ENCODE measurements around the gene SSTR5. TPM values are rescaled to one million over a fixed set of nuclear protein-coding genes. Genes with fewer than 3 reads are reported as not detected.

Gene SSTR5
- total RNA-seq, 1 donor from 2014 or later, result not detected

DNA sequence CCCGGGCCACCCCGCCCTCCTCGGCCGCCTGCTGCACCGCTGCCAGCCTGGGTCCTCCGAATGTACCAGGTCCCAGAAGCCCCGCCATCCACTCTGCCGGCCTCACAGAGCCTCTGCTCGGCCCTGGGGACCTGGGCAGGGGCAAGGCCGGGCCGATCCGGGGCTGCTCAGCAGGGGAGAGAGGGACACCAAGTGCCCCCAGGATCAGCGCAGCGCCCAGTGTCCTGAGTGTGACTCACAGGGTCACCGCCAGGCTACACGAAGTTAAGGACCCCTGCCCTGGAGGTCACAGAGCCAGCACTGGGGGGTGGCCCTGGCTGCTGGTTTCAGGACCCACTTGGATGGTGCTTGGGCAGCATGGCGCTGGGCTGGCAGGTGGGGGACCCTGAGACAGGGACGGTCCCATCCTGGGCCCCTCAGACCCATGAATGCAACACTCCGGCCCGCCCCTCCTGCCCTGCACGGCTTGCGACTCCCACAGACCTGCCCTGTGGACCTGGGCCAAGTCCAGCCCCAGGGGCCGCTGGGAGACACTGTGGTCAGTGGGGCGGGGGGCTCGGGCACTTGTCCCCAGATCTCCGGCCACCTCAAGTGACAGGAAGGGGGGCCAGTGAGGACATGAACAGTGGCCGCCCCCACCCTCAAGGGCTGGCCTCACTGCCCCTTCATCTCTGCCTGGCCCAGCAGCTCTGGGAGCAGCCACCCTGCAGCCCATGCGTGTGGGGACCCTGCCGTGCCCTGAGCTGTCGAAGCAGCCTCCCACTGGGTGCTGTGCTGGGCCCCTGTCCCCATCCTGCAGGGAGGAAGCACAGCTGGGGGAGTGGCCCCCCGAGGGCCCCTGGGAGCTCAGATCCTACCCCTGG, 23.2 kb upstream of the SSTR5 start:
- no peaks in the 10 kb centered on the region for H3K36me3 ChIP-seq
- no peaks in the 10 kb centered on the region for H3K4me1 ChIP-seq
- peaks cover 72% of the 10 kb centered on the region for H3K27me3 ChIP-seq (ENCODE audit: low read depth)
- no peak for ATAC-seq
- no peaks in the 10 kb centered on the region for H3K9me3 ChIP-seq
- TF ChIP-seq, protein P1, sequence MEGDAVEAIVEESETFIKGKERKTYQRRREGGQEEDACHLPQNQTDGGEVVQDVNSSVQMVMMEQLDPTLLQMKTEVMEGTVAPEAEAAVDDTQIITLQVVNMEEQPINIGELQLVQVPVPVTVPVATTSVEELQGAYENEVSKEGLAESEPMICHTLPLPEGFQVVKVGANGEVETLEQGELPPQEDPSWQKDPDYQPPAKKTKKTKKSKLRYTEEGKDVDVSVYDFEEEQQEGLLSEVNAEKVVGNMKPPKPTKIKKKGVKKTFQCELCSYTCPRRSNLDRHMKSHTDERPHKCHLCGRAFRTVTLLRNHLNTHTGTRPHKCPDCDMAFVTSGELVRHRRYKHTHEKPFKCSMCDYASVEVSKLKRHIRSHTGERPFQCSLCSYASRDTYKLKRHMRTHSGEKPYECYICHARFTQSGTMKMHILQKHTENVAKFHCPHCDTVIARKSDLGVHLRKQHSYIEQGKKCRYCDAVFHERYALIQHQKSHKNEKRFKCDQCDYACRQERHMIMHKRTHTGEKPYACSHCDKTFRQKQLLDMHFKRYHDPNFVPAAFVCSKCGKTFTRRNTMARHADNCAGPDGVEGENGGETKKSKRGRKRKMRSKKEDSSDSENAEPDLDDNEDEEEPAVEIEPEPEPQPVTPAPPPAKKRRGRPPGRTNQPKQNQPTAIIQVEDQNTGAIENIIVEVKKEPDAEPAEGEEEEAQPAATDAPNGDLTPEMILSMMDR (IDR thresholded peaks at IDR 0.05), result no peak
- no peak overlapping the region for H3K27ac ChIP-seq
- no peak for DNase-seq
- intact Hi-C loops (cut with DNase I), result no loop called here
- no peak overlapping the region for H3K4me3 ChIP-seq

DNA sequence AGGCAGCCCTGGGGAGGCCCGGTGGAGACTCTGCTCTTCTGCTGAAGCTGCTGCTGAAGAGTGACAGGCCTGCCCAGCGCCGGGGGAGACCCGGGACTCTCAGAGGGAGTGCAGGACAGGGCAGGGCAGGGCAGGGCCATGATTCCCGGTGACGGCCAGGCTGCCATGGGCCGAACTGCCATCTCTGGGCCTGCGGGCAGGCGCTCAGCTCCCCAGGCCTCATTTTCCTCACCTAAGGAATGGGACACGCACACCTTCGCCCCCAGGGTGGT, 22.6 kb upstream of the SSTR5 start:
- Histone ChIP-seq H3K9me3 (no peaks in the 10 kb centered on the region), H3K27me3 (ENCODE audit: low read depth) (peaks cover 72% of the 10 kb centered on the region), H3K4me3 (no peak overlapping the region), H3K4me1 (no peaks in the 10 kb centered on the region), H3K27ac (no peak overlapping the region), H3K36me3 (no peaks in the 10 kb centered on the region)
- DNase-seq (no peak), ATAC-seq (no peak)
- TF ChIP-seq, protein P1 (IDR thresholded peaks at IDR 0.05), result no peak
- intact Hi-C loops (cut with DNase I), result no loop called here

DNA sequence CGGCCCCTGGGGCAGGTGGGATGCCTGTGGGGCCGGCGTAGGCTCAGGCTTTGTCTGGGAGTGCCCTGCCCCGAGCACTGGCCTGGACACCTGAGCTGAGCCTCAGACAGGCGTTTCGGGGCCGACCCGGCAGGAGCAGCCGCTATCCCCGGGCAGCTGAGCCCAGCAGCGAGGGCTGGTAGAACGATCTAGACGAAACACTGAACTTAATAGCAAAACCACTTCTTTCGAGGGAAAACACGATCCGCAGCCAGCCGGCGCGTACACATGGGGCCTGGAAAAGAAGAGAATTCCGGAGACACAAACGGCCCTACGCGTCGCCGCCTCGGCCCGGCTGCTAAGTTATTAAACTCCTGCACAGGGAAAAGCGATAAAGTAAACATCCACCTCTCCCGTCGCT, 22.0 kb upstream of the SSTR5 start:
- Histone ChIP-seq H3K9me3 (no peaks in the 10 kb centered on the region), H3K4me1 (no peaks in the 10 kb centered on the region), H3K4me3 (no peak overlapping the region), H3K36me3 (no peaks in the 10 kb centered on the region), H3K27ac (no peak overlapping the region), H3K27me3 (ENCODE audit: low read depth) (peaks cover 72% of the 10 kb centered on the region)
- DNase-seq (no peak), ATAC-seq (no peak)
- TF ChIP-seq, protein P1 (IDR thresholded peaks at IDR 0.05), result no peak
- intact Hi-C loops (cut with DNase I), result no loop called here

DNA sequence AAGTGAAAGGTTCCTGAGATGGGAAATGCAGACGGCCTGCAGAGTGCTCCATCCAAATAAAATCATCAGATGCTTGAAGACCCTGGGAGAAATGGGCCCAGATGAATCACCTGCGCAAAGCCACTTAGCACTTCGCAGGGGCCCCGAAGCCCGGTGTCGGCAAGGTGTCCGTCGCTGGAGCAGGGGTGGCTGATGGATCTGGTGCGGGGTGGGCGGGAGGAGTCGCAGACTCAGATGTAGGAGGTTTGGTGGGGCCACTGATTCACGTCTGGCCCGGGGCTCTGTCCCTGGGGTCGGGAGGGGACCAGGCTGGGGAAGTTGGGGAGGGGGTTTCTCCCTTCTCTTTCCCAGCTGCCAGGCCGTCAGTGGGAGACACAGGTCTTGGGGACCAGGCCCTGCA, 21.6 kb upstream of the SSTR5 start:
- intact Hi-C loops (cut with DNase I), result no loop called here
- TF ChIP-seq, protein P1 (IDR thresholded peaks at IDR 0.05), result no peak
- Histone ChIP-seq H3K4me3 (no peak overlapping the region), H3K36me3 (no peaks in the 10 kb centered on the region), H3K27me3 (ENCODE audit: low read depth) (peaks cover 68% of the 10 kb centered on the region), H3K4me1 (no peaks in the 10 kb centered on the region), H3K9me3 (no peaks in the 10 kb centered on the region), H3K27ac (no peak overlapping the region)
- no peak for ATAC-seq
- no peak for DNase-seq

DNA sequence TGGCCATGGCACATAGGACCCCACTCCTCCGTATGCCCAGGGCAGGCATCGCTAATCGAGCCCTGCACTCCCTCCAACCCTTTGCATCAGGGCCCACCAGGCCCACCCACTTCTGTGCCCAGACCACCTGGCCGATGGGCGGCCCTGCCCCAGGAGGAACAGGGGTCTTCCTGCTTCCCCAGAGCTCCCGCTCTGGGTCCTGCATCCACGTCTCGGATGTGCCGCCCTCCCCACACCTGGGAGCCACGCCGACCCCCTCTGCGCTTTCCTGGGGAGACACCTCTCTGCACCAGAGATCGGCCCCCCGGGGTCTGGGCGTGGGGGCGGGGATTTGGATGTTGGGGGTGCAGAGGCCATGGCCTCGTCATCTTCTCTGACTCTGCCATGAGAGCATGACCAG, 21.1 kb upstream of the SSTR5 start:
- ATAC-seq (no peak), DNase-seq (no peak)
- TF ChIP-seq, protein P1 (IDR thresholded peaks at IDR 0.05), result no peak
- no peaks in the 10 kb centered on the region for H3K9me3 ChIP-seq
- no peak overlapping the region for H3K27ac ChIP-seq
- H3K36me3 ChIP-seq, result no peaks in the 10 kb centered on the region
- intact Hi-C loops (cut with DNase I), result no loop called here
- peaks cover 63% of the 10 kb centered on the region for H3K27me3 ChIP-seq (ENCODE audit: low read depth)
- H3K4me3 ChIP-seq, result no peak overlapping the region
- no peaks in the 10 kb centered on the region for H3K4me1 ChIP-seq
